Measurements from ENCODE around the gene FN1. TPM values are rescaled to one million over a fixed set of nuclear protein-coding genes. Genes with fewer than 3 reads are reported as not detected.

Gene FN1
- total and polyA plus RNA-seq, 2 donors (not counting 1 experiment from before 2014, with no cell fraction given) = 0.05 TPM; not detected in 1

DNA sequence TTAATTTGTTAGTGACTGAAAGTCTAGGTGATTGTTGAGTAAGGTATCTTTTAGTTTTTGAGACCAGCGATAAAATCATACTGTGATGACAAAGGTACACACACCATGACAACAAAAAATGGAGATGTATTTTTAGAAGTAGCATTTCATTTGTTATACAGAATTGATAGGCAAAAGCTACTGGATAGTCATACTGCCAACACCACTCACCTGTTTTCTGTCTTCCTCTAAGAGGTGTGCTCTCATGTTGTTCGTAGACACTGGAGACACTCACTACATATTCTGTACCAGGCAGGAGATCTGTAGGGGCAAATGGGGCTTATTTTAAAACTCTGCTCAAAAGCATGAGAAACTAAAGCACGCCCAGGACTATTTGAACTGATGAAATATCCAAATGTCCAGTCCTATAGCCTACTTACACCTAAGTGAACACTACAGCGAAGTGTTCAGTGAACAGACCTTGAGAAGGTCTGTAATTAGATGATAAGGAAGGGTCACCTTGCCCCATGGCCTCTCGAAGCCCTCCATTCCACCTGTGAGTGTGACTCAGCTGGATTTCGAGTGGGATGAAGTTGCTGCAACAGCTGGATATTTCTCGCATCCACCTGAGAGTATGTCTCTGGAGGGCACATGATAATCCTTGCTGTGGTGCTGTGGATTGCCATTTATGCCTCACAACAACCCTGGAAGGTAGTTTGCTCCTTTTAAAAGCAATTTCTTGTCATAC is 47.7 kb downstream of the FN1 start:
- no peaks in the 10 kb centered on the region for H4K20me1 ChIP-seq (ENCODE audit: control insufficient read depth, insufficient read depth, low read length, poor library complexity, severe bottlenecking)
- TF ChIP-seq, protein P1, sequence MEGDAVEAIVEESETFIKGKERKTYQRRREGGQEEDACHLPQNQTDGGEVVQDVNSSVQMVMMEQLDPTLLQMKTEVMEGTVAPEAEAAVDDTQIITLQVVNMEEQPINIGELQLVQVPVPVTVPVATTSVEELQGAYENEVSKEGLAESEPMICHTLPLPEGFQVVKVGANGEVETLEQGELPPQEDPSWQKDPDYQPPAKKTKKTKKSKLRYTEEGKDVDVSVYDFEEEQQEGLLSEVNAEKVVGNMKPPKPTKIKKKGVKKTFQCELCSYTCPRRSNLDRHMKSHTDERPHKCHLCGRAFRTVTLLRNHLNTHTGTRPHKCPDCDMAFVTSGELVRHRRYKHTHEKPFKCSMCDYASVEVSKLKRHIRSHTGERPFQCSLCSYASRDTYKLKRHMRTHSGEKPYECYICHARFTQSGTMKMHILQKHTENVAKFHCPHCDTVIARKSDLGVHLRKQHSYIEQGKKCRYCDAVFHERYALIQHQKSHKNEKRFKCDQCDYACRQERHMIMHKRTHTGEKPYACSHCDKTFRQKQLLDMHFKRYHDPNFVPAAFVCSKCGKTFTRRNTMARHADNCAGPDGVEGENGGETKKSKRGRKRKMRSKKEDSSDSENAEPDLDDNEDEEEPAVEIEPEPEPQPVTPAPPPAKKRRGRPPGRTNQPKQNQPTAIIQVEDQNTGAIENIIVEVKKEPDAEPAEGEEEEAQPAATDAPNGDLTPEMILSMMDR (IDR thresholded peaks at IDR 0.05) = no peak
- no peak for TF ChIP-seq EZH2 (IDR thresholded peaks at IDR 0.05; ENCODE audit: borderline replicate concordance, insufficient read depth, low read depth, low read length, poor library complexity, severe bottlenecking)
- intact Hi-C loops (cut with micrococcal nuclease) = no loop called here
- no peak for ATAC-seq (ENCODE audit: low read depth)
- H3K27me3 Mint-ChIP-seq = no peaks in the 10 kb centered on the region
- no peaks in the 10 kb centered on the region for H3K4me1 ChIP-seq (ENCODE audit: control insufficient read depth in 2 of 2, insufficient read depth in 2 of 2, low read length in 2 of 2)
- H3K4me2 ChIP-seq (replicated peaks; ENCODE audit: low read depth, low read length, poor library complexity, severe bottlenecking) = no peak overlapping the region
- H3K27ac ChIP-seq (ENCODE audit: low read length in 2 of 2) = no peak overlapping the region
- peaks cover 3% of the 10 kb centered on the region for H3K9me3 Mint-ChIP-seq (ENCODE audit: insufficient read depth)
- CTCF ChIA-PET = no interaction called here
- 100% methylated on average over 1 of the region's 7 CpGs for WGBS (ENCODE audit: insufficient coverage)
- no peak overlapping the region for H3K4me3 Mint-ChIP-seq
- H3K36me3 ChIP-seq (replicated peaks in 1 of 2; ENCODE audit: control extremely low read depth in 1 of 2, control insufficient read depth in 1 of 2, extremely low read depth in 1 of 2, insufficient read depth in 2 of 2, low read length in 1 of 2) = no peaks in the 10 kb centered on the region
- no peak overlapping the region for H3K27ac Mint-ChIP-seq
- no peaks in the 10 kb centered on the region for H3K27me3 ChIP-seq (replicated peaks in 1 of 4; ENCODE audit: control extremely low read depth in 1 of 4, control insufficient read depth in 3 of 4, insufficient read depth in 4 of 4, low read length in 3 of 4)
- peaks cover 8% of the 10 kb centered on the region for H3K4me1 Mint-ChIP-seq
- H3K4me3 ChIP-seq (ENCODE audit: control extremely low read depth in 1 of 5, extremely low read depth in 1 of 5, insufficient read depth in 1 of 5, low read depth in 2 of 5, low read length in 4 of 5) = no peak overlapping the region
- no peaks in the 10 kb centered on the region for H3K9me3 ChIP-seq (ENCODE audit: control extremely low read depth in 1 of 3, control insufficient read depth in 2 of 3, insufficient read depth in 1 of 3, low read length in 2 of 3)
- no peak for DNase-seq
- H3K9ac ChIP-seq (ENCODE audit: low read length) = no peak overlapping the region
- no peaks in the 10 kb centered on the region for H3K79me2 ChIP-seq (ENCODE audit: control insufficient read depth, insufficient read depth, low read length)
- POLR2A ChIA-PET = no interaction called here
- H2AFZ ChIP-seq (ENCODE audit: insufficient read depth, low read depth, low read length, poor library complexity, severe bottlenecking) = no peak overlapping the region

DNA sequence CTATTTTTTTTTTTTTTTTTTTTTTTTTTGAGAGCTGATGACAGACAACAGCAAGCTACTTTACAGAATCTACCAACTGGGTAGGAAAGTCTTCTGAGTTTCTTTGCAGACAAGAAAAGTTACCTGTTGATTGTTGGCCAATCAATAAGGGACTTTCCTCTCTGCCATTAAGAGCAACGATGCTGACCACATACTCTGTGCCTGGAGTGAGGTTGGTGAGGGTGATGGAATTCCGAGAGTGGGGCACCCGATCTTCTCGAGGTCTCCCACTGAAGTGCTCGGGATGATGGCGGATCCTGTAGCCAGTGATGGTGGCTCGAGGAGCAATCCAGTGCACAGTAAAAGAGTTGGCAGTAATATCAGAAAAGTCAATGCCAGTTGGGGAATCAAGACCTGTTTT is 49.3 kb downstream of the FN1 start:
- no peak overlapping the region for H3K4me3 Mint-ChIP-seq
- no peak overlapping the region for H2AFZ ChIP-seq (ENCODE audit: insufficient read depth, low read depth, low read length, poor library complexity, severe bottlenecking)
- intact Hi-C loops (cut with micrococcal nuclease) = no loop called here
- TF ChIP-seq, protein P1 (IDR thresholded peaks at IDR 0.05) = no peak
- TF ChIP-seq EZH2 (IDR thresholded peaks at IDR 0.05; ENCODE audit: borderline replicate concordance, insufficient read depth, low read depth, low read length, poor library complexity, severe bottlenecking) = no peak
- H3K79me2 ChIP-seq (ENCODE audit: control insufficient read depth, insufficient read depth, low read length) = no peaks in the 10 kb centered on the region
- no peak overlapping the region for H3K4me3 ChIP-seq (ENCODE audit: control extremely low read depth in 1 of 5, extremely low read depth in 1 of 5, insufficient read depth in 1 of 5, low read depth in 2 of 5, low read length in 4 of 5)
- POLR2A ChIA-PET = no interaction called here
- no peak overlapping the region for H3K27ac ChIP-seq (ENCODE audit: low read length in 2 of 2)
- H3K4me2 ChIP-seq (replicated peaks; ENCODE audit: low read depth, low read length, poor library complexity, severe bottlenecking) = no peak overlapping the region
- H3K4me1 ChIP-seq (ENCODE audit: control insufficient read depth in 2 of 2, insufficient read depth in 2 of 2, low read length in 2 of 2) = no peaks in the 10 kb centered on the region
- no peaks in the 10 kb centered on the region for H3K27me3 ChIP-seq (replicated peaks in 1 of 4; ENCODE audit: control extremely low read depth in 1 of 4, control insufficient read depth in 3 of 4, insufficient read depth in 4 of 4, low read length in 3 of 4)
- no peaks in the 10 kb centered on the region for H3K36me3 ChIP-seq (replicated peaks in 1 of 2; ENCODE audit: control extremely low read depth in 1 of 2, control insufficient read depth in 1 of 2, extremely low read depth in 1 of 2, insufficient read depth in 2 of 2, low read length in 1 of 2)
- H3K27me3 Mint-ChIP-seq = no peaks in the 10 kb centered on the region
- H4K20me1 ChIP-seq (ENCODE audit: control insufficient read depth, insufficient read depth, low read length, poor library complexity, severe bottlenecking) = no peaks in the 10 kb centered on the region
- H3K9ac ChIP-seq (ENCODE audit: low read length) = no peak overlapping the region
- ATAC-seq (ENCODE audit: low read depth) (no peak), DNase-seq (no peak)
- peaks cover 2% of the 10 kb centered on the region for H3K9me3 Mint-ChIP-seq (ENCODE audit: insufficient read depth)
- peaks cover 7% of the 10 kb centered on the region for H3K4me1 Mint-ChIP-seq
- no peak overlapping the region for H3K27ac Mint-ChIP-seq
- no peaks in the 10 kb centered on the region for H3K9me3 ChIP-seq (ENCODE audit: control extremely low read depth in 1 of 3, control insufficient read depth in 2 of 3, insufficient read depth in 1 of 3, low read length in 2 of 3)
- CTCF ChIA-PET = no interaction called here
- WGBS (ENCODE audit: insufficient coverage) = 92% methylated on average over 7 of the region's 7 CpGs
